HepG2 (cell line): Measurements from ENCODE around the gene RXYLT1. TPM values are rescaled to one million over a fixed set of nuclear protein-coding genes. Genes with fewer than 3 reads are reported as not detected.
A peak's percentile ranks its signal among the peaks of the same experiment; 100 is the strongest.

ENCODE experiments used
- ATAC-seq: fragments of 200-7000 bp; cut with Tn5 transposase; 3 replicates; pipeline ENCODE4 v1.9.1; 2020; ENCODE audit warnings: mild to moderate bottlenecking, moderate library complexity
- BruUV-seq: library from RNA; stranded (reverse); fragments of 400-500 nt; replicated peaks from 2 replicates; lab custom pipeline; 2021; lab: Mats Ljungman, UMichigan
- CTCF ChIA-PET: fragments of 300-600 bp; formaldehyde crosslinking; extraction: SDS; loops from one replicate; lab custom pipeline; 2021; ENCODE audit warnings: low total read pairs, inconsistent platforms, low intra/inter-chr PET ratio; lab: Yijun Ruan, JAX
- POLR2A ChIA-PET: fragments of 350-600 bp; sonication (Branson Sonifier 250); formaldehyde crosslinking; loops from one replicate; lab custom pipeline; 2020; ENCODE audit warnings: antibody characterized with exemption, inconsistent platforms; lab: Yijun Ruan, JAX
- DNase-seq: peaks from one replicate; pipeline ENCODE4 v3.0.0-alpha.2; 2015; ENCODE audit warnings: low spot score
- FAIRE-seq: peaks from 3 replicates; lab custom pipeline; 2011; peaks lifted over from hg19 to GRCh38; lab: Jason Lieb, UNC
- H2AFZ ChIP-seq: one replicate; pipeline ENCODE4 v1.6.1; 2011; ENCODE audit warnings: low read length, inconsistent platforms
- H3K27ac ChIP-seq: fragments of 300-600 bp; 3 replicates; pipeline ENCODE4 v1.8.0; 2011; ENCODE audit warnings: mixed run types, mild to moderate bottlenecking, mixed read lengths, low read length, inconsistent platforms; ENCODE audit not compliant: insufficient read depth; ENCODE audit errors: extremely low read length
- H3K27me3 ChIP-seq, 2 experiments: fragments of 200-600 bp in 1 of 2; 2 replicates in 1 of 2; 3 replicates in 1 of 2; pipeline versions ENCODE4 v1.6.0 to v1.8.0; 2011; ENCODE audit warnings: low read length in 2 of 2, mild to moderate bottlenecking in 2 of 2, moderate library complexity in 2 of 2, inconsistent platforms in 1 of 2; ENCODE audit not compliant: insufficient read depth in 2 of 2, control insufficient read depth in 1 of 2
- H3K36me3 ChIP-seq, 2 experiments: fragments of 200-600 bp in 1 of 2; replicated peaks in 1 of 2; 2 replicates in 1 of 2; 3 replicates in 1 of 2; pipeline versions ENCODE4 v1.5.1 to v1.8.0; 2011; ENCODE audit warnings: low read length in 2 of 2, inconsistent platforms in 1 of 2; ENCODE audit not compliant: insufficient read depth in 2 of 2, control insufficient read depth in 1 of 2
- H3K4me1 ChIP-seq: 2 replicates; pipeline ENCODE4 v1.5.1; 2012; ENCODE audit warnings: low read length, inconsistent platforms; ENCODE audit not compliant: insufficient read depth
- H3K4me2 ChIP-seq: 2 replicates; pipeline ENCODE4 v1.6.0; 2011; ENCODE audit warnings: low read depth, low read length, inconsistent platforms
- H3K4me3 ChIP-seq, 3 experiments: fragments of 200-600 bp in 1 of 3; sonication (generic), shearing (Covaris generic) in 1 of 3; replicated peaks in 1 of 3; 2 replicates each; pipeline ENCODE4 v1.5.1; 2011 to 2016; ENCODE audit warnings: low read length in 3 of 3, inconsistent platforms in 2 of 3, low read depth in 2 of 3, mild to moderate bottlenecking in 2 of 3, control low read depth in 1 of 3, mixed read lengths in 1 of 3; ENCODE audit not compliant: insufficient read depth in 1 of 3
- H3K79me2 ChIP-seq: one replicate; pipeline ENCODE4 v1.6.1; 2011; ENCODE audit warnings: low read length, inconsistent platforms; ENCODE audit not compliant: insufficient read depth
- H3K9ac ChIP-seq: 2 replicates; pipeline ENCODE4 v1.6.0; 2011; ENCODE audit warnings: mild to moderate bottlenecking, low read depth, low read length, inconsistent platforms; ENCODE audit not compliant: insufficient read depth
- H3K9me3 ChIP-seq: 2 replicates; pipeline ENCODE4 v1.5.1; 2012; ENCODE audit warnings: mild to moderate bottlenecking, low read length
- H4K20me1 ChIP-seq: 2 replicates; pipeline ENCODE4 v1.6.0; 2011; ENCODE audit warnings: inconsistent platforms, mild to moderate bottlenecking, low read length, moderate library complexity; ENCODE audit not compliant: insufficient read depth
- KLF15 ChIP-seq: sonication (generic); formaldehyde crosslinking; IDR thresholded peaks from 2 replicates; pipeline ENCODE4 v1.8.1; 2023; ENCODE audit warnings: borderline replicate concordance, mild to moderate bottlenecking, inconsistent platforms, missing genetic modification reagents, mixed read lengths
- KLF9 ChIP-seq: IDR thresholded peaks from 2 replicates; pipeline ENCODE4 v1.6.1; 2016; ENCODE audit warnings: low read depth
- MTA3 ChIP-seq: sonication (generic); formaldehyde crosslinking; IDR thresholded peaks from 2 replicates; pipeline ENCODE4 v1.4.0; 2020; ENCODE audit warnings: missing genetic modification reagents
- NFE2L2 ChIP-seq: fragments of 150-350 bp; IDR thresholded peaks from 2 replicates; pipeline ENCODE4 v1.6.1; 2014; ENCODE audit warnings: low read length
- NONO ChIP-seq, 2 experiments: fragments of 450-650 bp in 1 of 2; sonication (generic) in 1 of 2; formaldehyde crosslinking in 1 of 2; IDR thresholded peaks in 1 of 2; conservative IDR thresholded peaks in 1 of 2; 2 replicates each; pipeline versions ENCODE4 v1.6.1 to v1.8.0; 2017 to 2022; ENCODE audit warnings: mild to moderate bottlenecking in 1 of 2, missing genetic modification reagents in 1 of 2, moderate library complexity in 1 of 2
- SNAPC2 ChIP-seq: sonication (generic); formaldehyde crosslinking; IDR thresholded peaks from 2 replicates; pipeline ENCODE4 v1.8.1; 2022; ENCODE audit warnings: mild to moderate bottlenecking, missing genetic modification reagents
- TBP ChIP-seq: sonication (generic); formaldehyde crosslinking; IDR thresholded peaks from 2 replicates; pipeline ENCODE4 v1.5.0; 2020; ENCODE audit warnings: missing genetic modification reagents
- ZFAT ChIP-seq: sonication (generic); formaldehyde crosslinking; conservative IDR thresholded peaks from 2 replicates; pipeline ENCODE4 v1.8.1; 2023; ENCODE audit warnings: missing genetic modification reagents, inconsistent platforms
- ZMYM3 ChIP-seq: sonication (generic); formaldehyde crosslinking; IDR thresholded peaks from 2 replicates; pipeline ENCODE4 v1.5.1; 2020; ENCODE audit warnings: mild to moderate bottlenecking, missing genetic modification reagents
- ZNF335 ChIP-seq: sonication (generic); formaldehyde crosslinking; IDR thresholded peaks from 2 replicates; pipeline ENCODE4 v1.4.0; 2020; ENCODE audit warnings: missing genetic modification reagents
- ZNF33A ChIP-seq: sonication (generic); formaldehyde crosslinking; IDR thresholded peaks from 2 replicates; pipeline ENCODE4 v1.5.1; 2020; ENCODE audit warnings: missing genetic modification reagents, mild to moderate bottlenecking, moderate library complexity, borderline replicate concordance
- ZNF615 ChIP-seq: sonication (generic); formaldehyde crosslinking; IDR thresholded peaks from 2 replicates; pipeline ENCODE4 v1.5.0; 2020; ENCODE audit warnings: mild to moderate bottlenecking, missing genetic modification reagents, borderline replicate concordance
- ZNF7 ChIP-seq: IDR thresholded peaks from 2 replicates; pipeline ENCODE4 v1.6.1; 2016; ENCODE audit warnings: missing biosample characterization, missing genetic modification reagents
- ZNF891 ChIP-seq: sonication (generic); formaldehyde crosslinking; IDR thresholded peaks from 2 replicates; pipeline ENCODE4 v1.5.0; 2020; ENCODE audit warnings: mild to moderate bottlenecking, missing genetic modification reagents
- WGBS: methylation state at CpG from one replicate; pipeline ENCODE4 v1.1.6; 2017; ENCODE audit warnings: low lambda C conversion rate; 5-methylcytosine and 5-hydroxymethylcytosine counted together
- in situ Hi-C: cut with HindIII; loops from 2 replicates; pipeline ENCODE4 v1.10.0; 2017; ENCODE audit warnings: low pct_unique_long_range_greater_than_20kb; ENCODE audit not compliant: extremely low pct_ligation_motif_present
- intact Hi-C: fragments of 100-400 bp; cut with micrococcal nuclease; formaldehyde crosslinking; loops from one replicate; pipeline ENCODE4 v1.10.0; 2022; ENCODE audit not compliant: unreplicated experiment
- polyA plus RNA-seq, 8 experiments: library from polyadenylated mRNA; depleted of rRNA in 3 of 8; stranded (reverse) in 7 of 8; unstranded in 1 of 8; fragments of >200 nt; fragmentation: Illumina TruSeq in 4 of 8; extraction: Trizol in 4 of 8; gene quantifications; 2 replicates each; pipeline versions ENCODE4 v1.2.1 to v1.2.3, GENCODE V29; 2011 to 2016; ENCODE audit warnings: low read depth in 4 of 8, missing spikeins in 1 of 8, mixed read lengths in 1 of 8; ENCODE audit not compliant: insufficient read depth in 1 of 8
- total RNA-seq, 5 experiments: library from RNA; depleted of rRNA; stranded (reverse); fragments of >200 nt; fragmentation: Illumina TruSeq; extraction: Trizol; gene quantifications; 2 replicates each; pipeline ENCODE4 v1.2.3, GENCODE V29; 2016; ENCODE audit warnings: low read depth in 1 of 5
- TF ChIP-seq, protein P1 (sequence below): sonication (generic); formaldehyde crosslinking; IDR thresholded peaks from 2 replicates; pipeline ENCODE4 v1.8.1; 2023; ENCODE audit warnings: missing genetic modification reagents, mild to moderate bottlenecking, borderline replicate concordance
- TF ChIP-seq, protein P2 (sequence below): sonication (generic); formaldehyde crosslinking; IDR thresholded peaks from 2 replicates; pipeline ENCODE4 v1.4.0; 2020; ENCODE audit warnings: missing genetic modification reagents, borderline replicate concordance
- TF ChIP-seq, protein P3 (sequence below): IDR thresholded peaks from 2 replicates; pipeline ENCODE4 v1.6.1; 2016; ENCODE audit warnings: missing compliant biosample characterization, missing genetic modification reagents, borderline replicate concordance
- TF ChIP-seq, protein P4 (sequence below): IDR thresholded peaks from 2 replicates; pipeline ENCODE4 v1.6.1; 2016; ENCODE audit warnings: low read depth

The RXYLT1 gene
- total and polyA plus RNA-seq, 2 of the 13 experiments (the other 11 are each of a cell fraction or from before 2014, with no cell fraction given): 8.3 to 15.5 TPM

DNA sequence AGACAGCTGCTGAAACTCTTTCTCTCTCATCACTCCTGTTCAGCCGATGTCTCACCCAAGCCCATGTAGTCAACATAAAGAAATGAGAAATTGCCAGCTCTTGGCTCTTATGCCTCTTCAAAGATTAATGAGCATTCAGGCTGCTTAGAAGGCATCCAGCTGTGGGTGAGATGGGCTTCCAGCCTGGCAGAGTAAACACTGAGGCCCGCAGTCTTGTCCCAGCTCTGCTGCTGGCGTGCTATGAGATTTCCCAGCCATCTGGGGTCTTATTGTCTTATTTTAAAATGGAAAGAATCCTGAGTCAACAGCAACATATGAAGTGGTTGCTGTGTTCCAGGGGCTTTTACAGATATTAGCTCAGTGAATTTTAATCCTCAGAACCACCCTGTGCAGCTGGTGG is 12.6 kb downstream of the RXYLT1 start (continued):
- TF ChIP-seq, protein P1, sequence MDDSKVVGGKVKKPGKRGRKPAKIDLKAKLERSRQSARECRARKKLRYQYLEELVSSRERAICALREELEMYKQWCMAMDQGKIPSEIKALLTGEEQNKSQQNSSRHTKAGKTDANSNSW (CRISPR knock-in tag): no peak
- TF ChIP-seq TBP (CRISPR knock-in tag) (no peak), ZNF615 (CRISPR knock-in tag) (no peak), KLF9 (CRISPR knock-in tag) (no peak), KLF15 (CRISPR knock-in tag) (no peak), ZNF33A (no peak)
- TF ChIP-seq, protein P2, sequence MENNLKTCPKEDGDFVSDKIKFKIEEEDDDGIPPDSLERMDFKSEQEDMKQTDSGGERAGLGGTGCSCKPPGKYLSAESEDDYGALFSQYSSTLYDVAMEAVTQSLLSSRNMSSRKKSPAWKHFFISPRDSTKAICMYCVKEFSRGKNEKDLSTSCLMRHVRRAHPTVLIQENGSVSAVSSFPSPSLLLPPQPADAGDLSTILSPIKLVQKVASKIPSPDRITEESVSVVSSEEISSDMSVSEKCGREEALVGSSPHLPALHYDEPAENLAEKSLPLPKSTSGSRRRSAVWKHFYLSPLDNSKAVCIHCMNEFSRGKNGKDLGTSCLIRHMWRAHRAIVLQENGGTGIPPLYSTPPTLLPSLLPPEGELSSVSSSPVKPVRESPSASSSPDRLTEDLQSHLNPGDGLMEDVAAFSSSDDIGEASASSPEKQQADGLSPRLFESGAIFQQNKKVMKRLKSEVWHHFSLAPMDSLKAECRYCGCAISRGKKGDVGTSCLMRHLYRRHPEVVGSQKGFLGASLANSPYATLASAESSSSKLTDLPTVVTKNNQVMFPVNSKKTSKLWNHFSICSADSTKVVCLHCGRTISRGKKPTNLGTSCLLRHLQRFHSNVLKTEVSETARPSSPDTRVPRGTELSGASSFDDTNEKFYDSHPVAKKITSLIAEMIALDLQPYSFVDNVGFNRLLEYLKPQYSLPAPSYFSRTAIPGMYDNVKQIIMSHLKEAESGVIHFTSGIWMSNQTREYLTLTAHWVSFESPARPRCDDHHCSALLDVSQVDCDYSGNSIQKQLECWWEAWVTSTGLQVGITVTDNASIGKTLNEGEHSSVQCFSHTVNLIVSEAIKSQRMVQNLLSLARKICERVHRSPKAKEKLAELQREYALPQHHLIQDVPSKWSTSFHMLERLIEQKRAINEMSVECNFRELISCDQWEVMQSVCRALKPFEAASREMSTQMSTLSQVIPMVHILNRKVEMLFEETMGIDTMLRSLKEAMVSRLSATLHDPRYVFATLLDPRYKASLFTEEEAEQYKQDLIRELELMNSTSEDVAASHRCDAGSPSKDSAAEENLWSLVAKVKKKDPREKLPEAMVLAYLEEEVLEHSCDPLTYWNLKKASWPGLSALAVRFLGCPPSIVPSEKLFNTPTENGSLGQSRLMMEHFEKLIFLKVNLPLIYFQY (CRISPR knock-in tag): no peak

DNA sequence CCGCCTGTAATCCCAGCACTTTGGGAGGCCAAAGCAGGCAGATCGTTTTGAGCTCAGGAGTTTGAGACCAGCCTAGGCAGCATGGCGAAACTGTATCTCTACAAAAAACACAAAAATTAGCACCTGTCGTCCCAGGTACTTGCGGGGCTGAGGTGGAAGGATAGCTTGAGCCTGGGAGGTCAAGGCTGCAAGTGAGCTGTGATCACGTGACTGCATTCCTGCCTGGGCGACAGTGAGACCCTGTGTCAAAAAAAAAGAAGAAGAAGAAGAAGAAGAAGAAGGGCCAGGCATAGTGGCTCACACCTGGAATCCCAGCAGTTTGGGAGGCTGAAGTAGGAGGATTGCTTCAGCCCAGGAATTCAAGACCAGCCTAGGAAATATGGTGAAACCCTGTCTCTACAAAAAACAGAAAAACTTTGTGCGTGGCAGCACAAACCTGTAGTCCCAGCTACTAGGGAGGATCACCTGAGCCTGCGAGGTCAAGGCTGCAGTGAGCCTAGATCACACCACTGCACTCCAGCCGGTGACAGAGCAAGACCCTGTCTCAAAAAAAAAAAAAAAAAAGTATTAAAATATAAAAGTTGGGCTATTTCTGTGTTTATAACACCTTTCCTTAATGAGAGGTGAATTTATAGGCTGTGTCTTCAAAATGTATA is 15.5 kb downstream of the RXYLT1 start:
- H3K9me3 ChIP-seq: no peaks in the 10 kb centered on the region
- intact Hi-C loops: no loop called here
- CTCF ChIA-PET: no interaction called here

More for the DNA sequence above, 15.5 kb downstream of the RXYLT1 start:
- peak; percentile 30; the same call in 1 of the 3 replicates for ATAC-seq
- no TSS peak for BruUV-seq
- no peak for FAIRE-seq
- no peaks in the 10 kb centered on the region for H4K20me1 ChIP-seq
- no peak overlapping the region for H3K9ac ChIP-seq
- peak overlapping the region; percentile 52 for H3K27ac ChIP-seq
- H3K4me1 ChIP-seq: peaks cover 22% of the 10 kb centered on the region
- no peaks in the 10 kb centered on the region for H3K79me2 ChIP-seq
- POLR2A ChIA-PET: no interaction called here
- 86% methylated on average over 10 of the region's 10 CpGs for WGBS
- in situ Hi-C loops: no loop called here
- H3K27me3 ChIP-seq: no peaks in the 10 kb centered on the region
- no peak overlapping the region for H2AFZ ChIP-seq
- TF ChIP-seq ZNF891 (CRISPR knock-in tag): no peak
- TF ChIP-seq SNAPC2: no peak
- TF ChIP-seq ZNF335 (CRISPR knock-in tag): no peak
- TF ChIP-seq, protein P3, sequence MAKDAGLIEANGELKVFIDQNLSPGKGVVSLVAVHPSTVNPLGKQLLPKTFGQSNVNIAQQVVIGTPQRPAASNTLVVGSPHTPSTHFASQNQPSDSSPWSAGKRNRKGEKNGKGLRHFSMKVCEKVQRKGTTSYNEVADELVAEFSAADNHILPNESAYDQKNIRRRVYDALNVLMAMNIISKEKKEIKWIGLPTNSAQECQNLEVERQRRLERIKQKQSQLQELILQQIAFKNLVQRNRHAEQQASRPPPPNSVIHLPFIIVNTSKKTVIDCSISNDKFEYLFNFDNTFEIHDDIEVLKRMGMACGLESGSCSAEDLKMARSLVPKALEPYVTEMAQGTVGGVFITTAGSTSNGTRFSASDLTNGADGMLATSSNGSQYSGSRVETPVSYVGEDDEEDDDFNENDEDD: no peak
- TF ChIP-seq ZNF7 (CRISPR knock-in tag): no peak
- no peak for TF ChIP-seq NONO (IDR thresholded peaks at IDR 0.05)
- TF ChIP-seq NONO (CRISPR knock-in tag; conservative IDR thresholded peaks at IDR 0.05): no peak
- TF ChIP-seq NFE2L2: no peak
- no peak for TF ChIP-seq MTA3 (CRISPR knock-in tag)
- no peak for TF ChIP-seq ZFAT (CRISPR knock-in tag)
- TF ChIP-seq ZMYM3 (CRISPR knock-in tag): no peak
- TF ChIP-seq, protein P4, sequence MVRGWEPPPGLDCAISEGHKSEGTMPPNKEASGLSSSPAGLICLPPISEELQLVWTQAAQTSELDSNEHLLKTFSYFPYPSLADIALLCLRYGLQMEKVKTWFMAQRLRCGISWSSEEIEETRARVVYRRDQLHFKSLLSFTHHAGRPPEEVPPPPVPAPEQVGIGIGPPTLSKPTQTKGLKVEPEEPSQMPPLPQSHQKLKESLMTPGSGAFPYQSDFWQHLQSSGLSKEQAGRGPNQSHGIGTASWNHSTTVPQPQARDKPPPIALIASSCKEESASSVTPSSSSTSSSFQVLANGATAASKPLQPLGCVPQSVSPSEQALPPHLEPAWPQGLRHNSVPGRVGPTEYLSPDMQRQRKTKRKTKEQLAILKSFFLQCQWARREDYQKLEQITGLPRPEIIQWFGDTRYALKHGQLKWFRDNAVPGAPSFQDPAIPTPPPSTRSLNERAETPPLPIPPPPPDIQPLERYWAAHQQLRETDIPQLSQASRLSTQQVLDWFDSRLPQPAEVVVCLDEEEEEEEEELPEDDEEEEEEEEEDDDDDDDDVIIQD: no peak
- no peak overlapping the region for H3K4me2 ChIP-seq
- H3K4me3 ChIP-seq: no peak overlapping the region
- no peak for DNase-seq
- peaks cover 0 to 1% of the 10 kb centered on the region in 2 experiments; a peak in 1 of 5 replicates for H3K36me3 ChIP-seq
